NCI-H128 (cell line): Measurements from ENCODE around the gene C20orf202.
"Not testable (repeated sequence)": the region's sequence is repeated elsewhere in the genome, so short reads cannot be mapped to it uniquely, and the experiment has no call there.

Experiments
- DNase-seq: peaks from one replicate; lab custom pipeline; 2025; ENCODE audit not compliant: unreplicated experiment; lab: John Stamatoyannopoulos, UW

C20orf202 gene

DNA sequence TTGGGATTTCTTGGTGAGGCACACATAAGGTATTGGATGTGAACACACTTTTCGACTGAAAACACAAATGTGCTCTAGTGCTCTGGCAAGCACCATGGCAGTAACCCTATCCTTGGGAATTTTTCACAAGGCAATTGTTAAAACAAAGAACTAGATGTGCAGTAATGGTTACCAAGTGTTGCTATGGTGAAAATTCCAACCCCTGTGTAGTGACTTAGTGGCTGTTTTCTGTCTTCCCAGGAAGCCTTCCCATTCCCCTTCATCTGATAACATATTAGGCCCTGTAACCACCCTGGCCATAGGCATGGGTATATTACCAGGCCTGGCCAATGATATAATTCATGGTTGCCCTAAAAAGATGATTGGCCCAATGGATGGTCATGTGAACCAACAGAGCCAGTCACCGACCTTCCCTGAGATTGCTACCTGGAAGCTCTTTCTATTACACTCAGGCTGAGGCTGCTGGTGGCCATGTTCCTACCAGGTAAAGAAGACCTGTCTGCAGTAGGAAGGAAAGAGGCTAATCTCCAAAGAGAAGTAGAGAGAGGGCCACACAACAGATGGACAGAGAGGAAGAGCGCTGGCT lies 4.1 kb downstream of the C20orf202 start:
- DNase-seq, result no peak

DNA sequence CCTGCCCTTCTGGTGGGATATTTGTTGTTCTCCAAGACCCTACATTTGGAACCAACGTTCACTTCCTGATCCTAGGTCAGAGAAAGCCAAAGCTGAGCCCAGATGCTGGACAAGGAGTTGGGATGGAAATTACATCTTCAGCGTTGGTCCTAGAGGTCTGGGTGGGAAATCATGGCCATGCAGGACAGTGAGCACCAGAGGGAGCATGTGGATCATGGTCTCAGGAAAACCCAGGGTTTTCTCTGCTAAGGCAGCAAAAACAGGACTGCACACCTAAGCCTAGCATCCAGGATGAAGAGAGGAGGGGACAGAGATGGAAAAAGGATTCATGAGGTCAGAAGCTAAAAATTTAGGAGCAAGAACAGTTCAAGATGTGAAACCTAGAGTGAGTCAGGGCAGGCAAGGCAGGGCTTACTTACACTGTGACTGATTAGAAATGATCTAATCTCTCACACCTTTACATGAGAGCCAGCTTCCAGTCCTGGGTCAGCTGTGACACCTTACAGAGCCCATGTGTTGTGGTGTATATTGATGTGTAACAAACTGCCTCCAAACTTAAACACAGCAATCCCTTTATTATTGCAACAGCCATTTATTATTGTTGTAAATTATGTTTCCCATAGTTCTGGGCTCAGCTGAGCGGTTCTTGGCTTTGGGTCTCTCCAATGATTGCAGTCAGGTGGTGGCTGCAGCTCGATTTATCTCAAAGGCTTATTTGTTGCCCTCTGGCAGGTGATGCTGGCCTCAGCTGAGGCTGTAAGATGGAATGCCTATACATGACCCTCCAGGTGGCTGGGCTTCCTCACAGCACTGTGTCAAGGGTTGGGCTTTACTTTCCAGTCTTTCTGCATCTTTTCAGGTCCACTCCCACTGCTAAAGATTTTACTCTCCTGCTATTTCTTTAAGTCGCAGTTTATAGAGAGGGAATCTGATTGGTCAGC lies 6.5 kb downstream of the C20orf202 start:
- no peak for DNase-seq

DNA sequence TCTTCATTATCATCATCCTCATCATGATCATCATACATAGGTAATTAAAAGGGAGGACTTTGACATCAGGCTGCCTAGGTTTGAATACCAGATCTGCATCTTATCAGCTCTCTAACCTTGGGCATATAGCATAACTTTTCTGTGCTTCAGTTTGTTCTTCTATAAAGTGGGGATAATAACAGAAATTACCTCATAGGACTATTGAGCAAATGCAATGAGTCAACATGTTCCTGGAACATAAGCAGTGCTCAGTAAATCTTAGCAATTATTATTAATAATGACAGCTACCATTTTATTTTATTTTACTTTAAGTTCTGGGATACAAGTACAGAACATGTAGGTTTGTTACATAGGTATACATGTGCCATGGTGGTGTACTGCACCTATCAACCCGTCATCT lies 7.2 kb downstream of the C20orf202 start:
- no peak for DNase-seq

DNA sequence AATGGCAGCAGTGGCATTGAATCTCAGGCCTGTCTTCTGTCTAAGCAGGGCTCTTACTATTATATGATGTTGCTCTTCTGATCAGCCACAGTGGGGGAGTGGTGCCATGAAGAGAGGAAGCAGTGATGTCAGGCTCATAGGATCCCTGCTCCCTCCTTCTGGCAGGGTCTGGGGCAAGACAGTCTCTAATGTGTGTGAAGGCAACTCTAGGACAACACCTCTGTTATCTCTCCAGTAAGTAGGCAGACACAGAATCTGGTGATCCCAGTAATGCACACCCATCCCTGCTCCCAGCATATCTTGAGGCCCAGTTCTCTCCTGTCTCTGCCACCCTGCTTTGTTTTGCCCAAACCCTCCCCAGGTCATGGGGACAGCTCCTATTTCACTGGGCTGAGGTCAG lies 8.8 kb downstream of the C20orf202 start:
- DNase-seq, result no peak

DNA sequence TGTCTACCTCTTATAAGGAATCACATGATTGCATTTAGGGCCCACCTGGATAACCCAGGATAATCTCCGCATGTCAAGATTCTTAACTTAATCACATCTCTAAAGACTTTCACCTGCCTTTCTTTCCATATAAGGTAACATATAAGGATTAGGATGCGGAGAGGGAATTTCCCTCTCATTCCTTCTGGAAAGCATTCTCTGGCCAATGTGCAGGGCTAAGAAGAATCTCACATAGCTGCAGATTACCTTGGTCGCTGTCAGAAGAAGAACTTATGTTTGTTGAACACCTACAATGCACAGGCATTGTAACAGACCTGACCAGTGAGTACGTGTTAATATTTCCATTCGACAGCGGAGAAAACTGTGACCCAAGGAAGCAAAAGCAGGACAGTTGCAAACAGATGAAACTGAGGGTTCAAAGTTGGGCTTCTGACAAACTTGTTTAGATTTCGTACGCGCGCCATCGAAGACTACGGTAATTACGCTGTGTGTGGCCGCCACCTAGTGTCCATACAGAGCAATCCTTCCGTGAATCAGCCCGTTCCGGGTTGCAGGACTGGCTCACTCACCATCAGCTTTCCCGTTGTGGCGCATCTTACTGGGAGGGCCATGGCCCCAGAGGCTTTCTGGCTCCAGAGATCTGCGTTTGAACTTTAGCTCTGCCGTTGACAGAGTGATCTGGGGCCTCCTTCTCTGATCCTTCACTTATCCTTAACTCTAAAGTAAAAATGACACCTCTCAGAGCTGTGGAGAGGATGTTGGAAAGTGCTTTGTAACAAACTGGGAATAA lies 9.5 kb downstream of the C20orf202 start:
- peak; percentile 5 for DNase-seq

DNA sequence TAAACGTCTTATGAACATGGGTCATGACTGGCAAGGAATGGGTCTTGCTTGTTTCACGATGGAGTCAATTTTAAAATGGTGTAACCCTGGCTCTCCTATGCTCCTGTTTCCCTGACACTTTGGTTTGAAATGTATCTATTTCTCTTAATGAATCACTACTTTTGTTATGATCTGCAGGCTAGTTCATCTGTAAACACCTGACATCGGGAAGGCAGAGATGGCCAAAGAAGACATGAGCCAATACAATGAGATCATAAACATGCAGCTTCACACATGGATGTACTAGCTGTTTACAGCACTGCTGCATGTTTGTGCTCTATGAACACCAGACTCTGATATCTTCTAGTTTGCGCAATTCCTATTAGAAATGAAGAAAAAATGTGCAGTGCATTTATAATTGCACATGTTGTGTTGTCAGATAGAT lies 11.6 kb downstream of the C20orf202 start:
- DNase-seq, result no peak

DNA sequence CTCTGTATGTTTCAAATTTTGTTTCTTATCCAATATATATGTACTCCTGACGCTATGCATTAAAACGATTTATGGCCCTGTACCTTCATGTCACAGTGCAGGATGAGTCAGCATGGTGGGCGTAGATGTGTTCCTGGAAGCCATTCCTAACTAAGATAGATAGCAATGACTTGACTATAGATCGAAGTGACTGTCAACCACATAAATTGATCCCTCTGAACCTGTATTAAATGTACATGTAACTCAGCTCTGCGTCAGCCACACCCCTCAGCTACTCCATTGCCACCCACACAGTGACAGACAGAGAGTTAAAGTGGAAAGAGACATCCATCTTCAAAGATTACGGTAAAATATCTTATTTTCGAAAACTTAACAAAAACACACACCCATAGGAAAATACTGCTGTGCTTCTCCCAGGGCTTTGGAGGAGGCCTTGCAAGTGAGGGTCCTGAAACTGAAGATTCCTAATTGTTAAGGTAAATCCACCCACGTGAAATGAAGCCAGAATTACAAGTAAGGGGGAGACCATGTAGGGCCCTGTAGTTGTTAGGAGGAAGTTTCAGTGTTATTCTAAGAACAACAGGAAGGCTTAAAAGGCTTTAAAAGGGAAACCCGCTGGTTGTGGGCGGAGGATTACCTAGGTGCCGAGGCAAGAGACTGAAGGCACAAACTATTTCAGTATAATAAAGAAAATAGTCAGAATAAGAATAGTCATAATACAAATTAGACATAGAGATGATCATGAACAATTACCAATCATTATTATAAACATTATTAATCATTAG lies 12.3 kb downstream of the C20orf202 start:
- DNase-seq, result no peak

DNA sequence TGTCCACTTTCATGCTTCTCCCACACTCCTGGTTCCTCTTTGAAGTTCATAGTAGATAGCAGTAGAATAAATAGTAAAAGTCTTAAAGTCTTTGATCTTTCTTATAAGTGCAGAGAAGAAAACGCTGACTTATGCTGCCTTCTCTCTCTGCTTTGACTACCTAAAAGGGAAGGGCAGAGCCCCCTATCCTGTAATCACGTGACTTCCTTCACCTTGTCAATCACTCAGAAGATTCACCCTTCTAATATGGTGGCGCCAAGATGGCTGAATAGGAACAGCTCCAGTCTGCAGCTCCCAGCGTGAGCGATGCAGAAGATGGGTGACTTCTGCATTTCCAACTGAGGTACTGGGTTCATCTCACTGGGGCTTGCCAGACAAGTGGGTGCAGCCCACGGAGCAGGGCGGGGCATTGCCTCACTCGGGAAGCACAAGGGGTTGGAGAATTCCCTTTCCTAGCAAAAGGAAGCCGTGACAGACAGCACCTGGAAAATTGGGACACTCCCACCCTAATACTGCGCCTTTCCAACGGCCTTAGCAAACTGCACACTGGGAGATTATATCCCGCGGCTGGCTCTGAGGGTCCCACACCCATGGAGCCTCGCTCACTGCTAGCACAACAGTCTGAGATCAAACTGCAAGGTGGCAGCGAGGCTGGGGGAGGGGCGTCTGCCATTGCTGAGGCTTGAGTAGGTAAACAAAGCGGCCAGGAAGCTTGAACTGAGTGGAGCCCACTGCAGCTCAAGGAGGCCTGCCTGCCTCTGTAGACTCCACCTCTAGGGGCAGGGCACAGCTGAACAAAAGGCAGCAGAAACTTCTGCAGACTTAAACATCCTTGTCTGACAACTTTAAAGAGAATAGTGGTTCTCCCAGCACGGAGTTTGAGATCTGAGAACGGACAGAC lies 13.5 kb downstream of the C20orf202 start:
- DNase-seq, result not testable (repeated sequence)

DNA sequence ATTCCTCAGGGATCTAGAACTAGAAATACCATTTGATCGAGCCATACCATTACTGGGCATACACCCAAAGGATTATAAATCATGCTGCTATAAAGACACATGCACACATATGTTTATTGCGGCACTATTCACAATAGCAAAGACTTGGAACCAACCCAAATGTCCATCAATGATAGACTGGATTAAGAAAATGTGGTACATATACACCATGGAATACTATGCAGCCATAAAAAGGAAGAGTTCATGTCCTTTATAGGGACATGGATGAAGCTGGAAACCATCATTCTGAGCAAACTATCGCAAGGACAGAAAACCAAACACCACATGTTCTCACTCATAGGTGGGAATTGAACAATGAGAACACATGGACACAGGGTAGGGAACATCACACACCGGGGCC lies 19.5 kb downstream of the C20orf202 start:
- not testable (repeated sequence) for DNase-seq

DNA sequence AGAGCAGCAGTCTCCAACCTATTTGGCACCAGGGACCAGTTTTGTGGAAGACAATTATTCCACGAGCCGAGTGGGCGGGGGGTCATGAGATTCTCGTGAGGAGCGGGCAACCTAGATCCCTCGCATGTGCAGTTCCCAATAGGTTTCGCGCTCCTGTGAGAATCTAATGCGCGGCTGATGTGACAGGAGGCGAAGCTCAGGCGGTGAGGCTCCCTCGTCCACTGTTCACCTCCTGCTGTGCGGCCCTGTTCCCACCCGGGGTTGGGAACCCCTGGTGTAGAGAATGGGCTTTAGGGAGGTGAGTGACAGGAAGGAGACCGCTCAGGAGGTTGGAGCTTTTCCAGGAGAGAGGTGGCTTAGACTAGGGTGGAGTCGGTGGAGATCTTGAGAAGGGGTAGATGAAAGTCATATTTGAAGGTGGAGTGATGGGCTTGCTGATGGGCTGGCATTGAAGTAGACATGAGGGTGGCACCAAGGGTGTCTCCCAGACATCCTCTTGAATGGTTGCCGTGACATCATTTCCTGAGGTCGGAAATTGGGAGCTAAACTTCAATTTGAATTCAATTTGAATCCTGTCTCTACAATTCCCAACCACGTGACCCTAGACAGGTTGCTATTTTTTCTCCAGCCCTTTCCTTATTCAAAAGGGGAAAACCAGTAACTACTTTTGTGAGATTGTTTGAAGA lies 21.1 kb downstream of the C20orf202 start:
- no peak for DNase-seq

DNA sequence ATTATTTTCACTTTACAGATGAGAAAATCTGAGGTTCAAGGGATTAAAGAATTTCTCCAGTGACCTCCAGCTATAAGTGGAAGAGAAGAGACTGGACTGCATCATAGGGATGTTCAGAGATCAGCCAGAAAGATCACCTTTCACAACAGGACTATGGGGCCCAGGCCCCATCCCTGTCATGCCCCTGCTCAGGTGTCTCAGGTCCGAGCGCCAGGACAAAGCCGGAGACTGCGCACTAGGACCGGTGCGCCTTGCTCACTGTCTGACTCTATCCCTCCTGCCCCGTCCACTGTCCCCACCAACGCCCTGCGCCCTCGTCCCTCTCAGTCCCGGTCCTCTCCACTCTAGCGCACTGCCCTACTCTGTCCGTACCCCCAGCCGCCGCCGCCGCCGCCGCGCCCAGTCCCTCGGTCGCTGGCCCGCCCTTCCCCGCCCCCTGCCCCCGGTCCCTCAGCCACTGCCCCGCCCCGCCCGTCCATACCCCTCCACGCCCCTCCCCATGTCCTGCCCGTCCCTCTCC lies 22.1 kb downstream of the C20orf202 start:
- DNase-seq, result no peak

DNA sequence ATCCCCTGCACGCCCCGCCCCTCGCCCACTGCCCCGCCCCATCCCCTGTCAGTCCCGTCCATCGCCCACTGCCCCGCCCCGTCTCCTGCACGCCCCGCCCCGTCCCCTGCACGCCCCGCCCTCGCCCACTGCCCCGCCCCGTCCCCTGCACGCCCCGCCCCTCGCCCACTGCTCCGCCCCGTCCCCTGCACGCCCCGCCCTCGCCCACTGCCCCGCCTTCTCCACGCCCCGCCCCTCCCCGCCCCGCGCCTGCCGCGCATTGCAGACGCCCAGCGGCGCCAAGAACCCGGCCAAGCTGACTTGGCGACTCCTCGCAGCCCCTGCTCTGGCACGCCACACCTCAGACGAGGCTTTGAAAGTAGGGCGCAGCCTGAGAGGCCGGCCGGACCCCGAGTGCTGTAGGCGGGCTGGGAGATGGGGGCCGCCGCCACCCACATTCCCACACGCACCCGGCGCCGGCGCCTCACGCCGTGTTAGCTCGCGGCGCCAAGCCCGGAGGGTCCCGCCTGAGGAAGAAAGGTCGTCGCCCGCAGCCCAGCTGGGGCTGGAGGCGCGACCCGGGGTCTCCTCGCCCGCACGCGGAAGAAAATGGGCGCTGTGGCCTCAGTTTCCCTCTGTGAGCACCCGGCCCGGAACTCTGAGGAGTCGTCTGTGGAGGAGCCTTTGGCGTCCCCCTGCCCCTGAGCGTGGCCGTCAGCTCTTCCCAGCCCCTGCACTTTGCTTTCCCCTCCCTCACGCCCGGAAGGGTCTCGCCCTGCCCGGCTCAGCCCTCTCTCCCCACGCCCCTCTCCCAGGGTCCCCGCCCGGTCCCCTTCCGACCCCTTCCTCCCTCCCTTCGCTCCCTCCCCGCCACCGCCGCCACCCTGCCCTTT lies 22.8 kb downstream of the C20orf202 start, which contains the start of gene RAD21L1:
Gene RAD21L1 (plus strand): TSS at position 262 of the 872 bp plus-strand sequence. CDS start 2,410 bp downstream, outside the sequence.
- DNase-seq, result no peak

DNA sequence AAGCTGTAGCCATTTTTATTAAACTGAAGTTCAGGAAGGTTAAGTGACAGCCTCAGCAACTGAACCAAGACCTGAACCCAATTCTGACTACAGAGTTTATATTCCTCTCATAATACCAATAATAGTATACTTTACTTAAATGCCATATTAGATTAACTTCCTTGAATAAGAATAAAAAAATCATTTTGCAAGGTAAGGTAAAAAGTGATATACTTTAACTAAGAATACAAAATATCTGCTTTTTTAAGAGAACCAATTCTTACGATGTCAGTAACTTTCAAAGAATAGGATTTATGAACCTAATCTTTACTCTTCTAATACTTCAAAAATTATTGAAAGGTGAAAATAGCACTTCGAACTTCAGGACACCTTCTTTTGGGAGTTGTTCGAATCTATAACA lies 26.3 kb downstream of the C20orf202 start:
- DNase-seq, result no peak

DNA sequence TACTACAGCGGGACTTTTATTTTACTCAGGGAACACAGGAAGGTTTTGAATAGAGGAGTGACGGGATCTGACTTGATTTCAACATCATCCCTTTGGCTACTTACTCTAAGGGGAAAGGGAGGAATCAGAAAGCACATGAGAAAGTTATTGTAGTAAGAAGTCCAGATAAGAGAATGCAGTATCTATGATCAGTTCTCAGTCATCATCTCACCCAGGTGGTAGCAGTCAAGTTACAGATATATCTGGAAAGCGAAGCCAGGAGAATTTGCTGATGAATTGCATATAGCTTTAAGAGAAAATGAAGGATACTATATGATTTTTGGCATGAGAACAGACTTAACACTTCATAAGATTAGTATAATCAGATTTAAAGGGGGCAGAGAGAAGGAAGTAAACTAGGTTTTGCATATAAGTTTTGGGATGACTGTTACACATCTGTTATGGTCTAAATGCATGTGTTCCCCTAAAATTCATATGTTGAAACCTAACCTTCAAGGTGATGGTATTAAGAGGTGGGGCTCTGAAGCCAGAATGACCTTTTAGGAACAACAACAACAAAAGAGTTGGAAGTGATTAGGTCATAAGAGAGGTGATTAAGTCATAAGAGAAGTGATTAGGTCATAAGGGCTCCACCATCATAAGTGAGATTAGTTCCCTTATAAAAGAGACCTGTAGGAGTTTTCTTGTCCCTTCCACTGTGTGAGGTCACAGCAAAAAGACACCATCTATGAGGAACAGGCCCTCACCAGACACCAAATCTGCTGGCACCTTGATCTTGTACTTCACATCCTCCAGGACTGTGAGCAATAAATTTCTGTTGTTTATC lies 29.2 kb downstream of the C20orf202 start:
- DNase-seq, result no peak

DNA sequence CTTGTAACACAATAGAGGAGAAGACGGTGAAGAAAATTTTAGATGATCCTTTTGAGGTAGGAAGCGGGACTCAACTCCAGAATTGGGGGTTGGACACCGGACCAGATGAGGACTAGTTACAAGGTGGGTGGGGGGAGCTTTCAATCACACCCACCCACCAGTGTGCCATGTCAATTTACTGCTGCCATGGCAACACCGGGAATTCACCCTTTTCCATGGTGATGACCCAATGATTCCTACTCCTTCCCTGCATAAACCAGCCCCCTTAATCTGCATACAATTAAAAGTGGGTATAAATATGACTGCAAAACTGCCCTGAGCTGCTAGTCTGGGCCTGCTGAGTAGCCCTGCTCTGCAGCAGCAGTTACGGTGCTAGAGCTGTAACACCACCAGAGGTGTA lies 37.3 kb downstream of the C20orf202 start:
- no peak for DNase-seq

DNA sequence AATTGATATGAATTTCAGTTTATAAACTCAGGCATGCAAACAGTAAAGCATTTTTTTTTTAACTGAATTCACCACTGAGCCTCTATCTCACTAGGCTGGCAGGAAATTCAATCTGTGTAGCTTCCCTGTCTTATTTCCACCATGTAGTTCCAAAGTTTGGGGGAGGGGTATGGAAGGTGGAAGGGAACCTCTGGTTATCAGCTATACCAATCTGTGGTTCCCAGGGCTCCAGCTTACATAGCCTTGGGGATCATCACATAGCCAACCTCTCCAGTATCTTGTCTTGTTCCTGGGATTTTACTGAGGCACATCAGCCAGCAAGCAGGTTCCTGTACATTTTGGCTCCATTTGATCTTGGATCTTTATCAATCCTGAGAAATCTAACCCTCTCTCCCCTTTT lies 38.2 kb downstream of the C20orf202 start:
- DNase-seq, result no peak

DNA sequence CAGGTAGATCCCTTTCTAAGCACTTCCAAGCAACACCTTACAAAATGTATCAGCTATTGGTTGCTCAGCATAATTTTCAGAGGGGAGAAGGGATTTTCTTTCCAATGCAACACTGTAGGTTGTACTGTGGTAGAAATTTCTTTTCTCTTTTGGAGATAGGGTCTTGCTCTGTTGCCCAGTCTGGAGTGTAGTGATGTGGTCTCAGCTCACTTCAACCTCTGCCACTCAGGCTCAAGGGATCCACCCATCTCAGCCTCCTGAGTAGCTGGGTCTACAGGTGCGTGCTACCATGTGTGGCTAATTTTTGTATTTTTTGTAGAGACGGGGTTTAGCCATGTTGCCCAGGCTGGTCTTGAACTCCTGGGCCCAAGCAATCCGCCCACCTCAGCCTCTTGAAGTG lies 38.8 kb downstream of the C20orf202 start:
- DNase-seq, result no peak
